ENCODE results near the gene LEP.
A peak's percentile ranks its signal among the peaks of the same experiment; 100 is the strongest.

DNA sequence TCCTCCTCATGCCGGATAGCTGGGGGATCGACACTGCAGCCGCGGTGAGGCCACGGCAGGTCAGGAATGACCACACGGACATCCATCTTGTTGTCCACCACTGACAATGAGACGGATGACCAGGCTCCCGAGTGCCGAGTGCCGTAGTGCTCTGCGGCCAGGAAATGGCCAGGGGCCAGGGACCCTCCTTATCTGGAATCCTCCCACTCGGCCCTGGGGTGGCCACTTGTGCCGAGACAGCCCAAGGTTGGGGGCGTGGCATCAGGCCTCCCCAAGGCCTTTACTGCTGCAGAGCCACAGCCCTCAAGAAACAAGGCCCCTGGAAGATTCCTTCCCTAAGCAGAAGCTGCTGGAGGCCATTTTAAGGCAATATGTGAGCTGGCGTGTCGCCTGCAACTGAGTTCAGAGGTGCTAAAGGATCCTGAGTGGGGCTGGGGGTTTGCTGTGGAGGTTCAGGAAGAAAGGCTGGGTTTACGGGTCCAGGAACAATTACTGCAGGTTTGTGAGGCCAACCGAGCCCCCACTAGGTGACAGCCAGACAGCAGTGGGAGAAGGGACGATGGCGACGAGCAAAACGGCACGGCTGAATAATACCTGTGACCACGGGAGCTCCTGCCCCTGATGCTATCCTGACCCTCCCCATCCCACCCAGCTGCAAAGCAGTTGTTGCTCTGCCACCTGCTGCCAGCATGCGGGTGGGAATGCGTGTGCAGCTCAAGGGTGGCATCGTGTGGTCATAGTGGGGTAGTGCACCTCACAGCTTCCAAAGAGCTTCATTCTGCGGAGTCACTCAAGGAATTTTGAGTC, 31.6 kb upstream of the LEP start:
- TF ChIP-seq, protein P1, sequence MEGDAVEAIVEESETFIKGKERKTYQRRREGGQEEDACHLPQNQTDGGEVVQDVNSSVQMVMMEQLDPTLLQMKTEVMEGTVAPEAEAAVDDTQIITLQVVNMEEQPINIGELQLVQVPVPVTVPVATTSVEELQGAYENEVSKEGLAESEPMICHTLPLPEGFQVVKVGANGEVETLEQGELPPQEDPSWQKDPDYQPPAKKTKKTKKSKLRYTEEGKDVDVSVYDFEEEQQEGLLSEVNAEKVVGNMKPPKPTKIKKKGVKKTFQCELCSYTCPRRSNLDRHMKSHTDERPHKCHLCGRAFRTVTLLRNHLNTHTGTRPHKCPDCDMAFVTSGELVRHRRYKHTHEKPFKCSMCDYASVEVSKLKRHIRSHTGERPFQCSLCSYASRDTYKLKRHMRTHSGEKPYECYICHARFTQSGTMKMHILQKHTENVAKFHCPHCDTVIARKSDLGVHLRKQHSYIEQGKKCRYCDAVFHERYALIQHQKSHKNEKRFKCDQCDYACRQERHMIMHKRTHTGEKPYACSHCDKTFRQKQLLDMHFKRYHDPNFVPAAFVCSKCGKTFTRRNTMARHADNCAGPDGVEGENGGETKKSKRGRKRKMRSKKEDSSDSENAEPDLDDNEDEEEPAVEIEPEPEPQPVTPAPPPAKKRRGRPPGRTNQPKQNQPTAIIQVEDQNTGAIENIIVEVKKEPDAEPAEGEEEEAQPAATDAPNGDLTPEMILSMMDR (IDR thresholded peaks at IDR 0.05) = peak; percentile 93 to 99 (median 98)
- TF ChIP-seq POLR2A (IDR thresholded peaks at IDR 0.05) = no peak

Data from Peyer's patch (tissue), 4 donors.